Measurements from ENCODE around the gene IFT20. TPM values are rescaled to one million over a fixed set of nuclear protein-coding genes. Genes with fewer than 3 reads are reported as not detected.

Gene IFT20
- total RNA-seq, 1 experiment from 2014 or later: 25.4 TPM

DNA sequence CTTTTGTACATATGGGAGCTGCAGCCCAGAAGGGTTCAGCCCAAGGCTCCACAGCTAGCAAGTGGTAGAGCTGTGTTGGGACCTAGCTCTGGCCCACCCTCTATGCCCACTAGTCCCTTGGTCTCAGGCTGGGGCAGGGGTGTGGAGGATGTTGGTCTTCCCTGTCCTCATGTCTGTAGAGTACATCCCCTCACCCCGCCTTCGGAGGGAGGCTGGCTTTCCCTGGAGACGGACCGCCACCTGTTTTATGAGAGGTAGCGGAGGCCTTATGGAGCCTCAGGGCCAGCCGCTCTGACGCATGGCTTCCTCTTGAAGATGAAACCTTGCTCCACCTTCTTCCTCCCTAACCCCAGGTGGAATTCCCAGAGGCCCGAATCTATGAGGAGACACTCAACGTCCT is 8.7 kb upstream of the IFT20 start:
- DNase-seq (ENCODE audit: low read depth, low spot score) (no peak), ATAC-seq (no peak)
- Histone ChIP-seq H3K4me1 (ENCODE audit: control insufficient read depth, insufficient read depth, low read length) (peaks cover 26% of the 10 kb centered on the region), H3K36me3 (ENCODE audit: control insufficient read depth, insufficient read depth, low read length) (peaks cover 2% of the 10 kb centered on the region; the same call in 1 of the 2 replicates), H3K27me3 (ENCODE audit: control insufficient read depth, insufficient read depth, low read length) (no peaks in the 10 kb centered on the region), H3K27ac (ENCODE audit: low read length) (no peak overlapping the region), H3K4me3 (ENCODE audit: low read depth in 2 of 2, low read length in 2 of 2) (no peak overlapping the region), H3K9me3 (ENCODE audit: control insufficient read depth, insufficient read depth, low read depth, low read length) (no peaks in the 10 kb centered on the region)
- in situ Hi-C loops (cut with HindIII; ENCODE audit: low pct_unique_long_range_greater_than_20kb, low sequenced_read_pairs) (no loop called here), intact Hi-C loops (cut with micrococcal nuclease; ENCODE audit: unreplicated experiment) (no loop called here)
- CTCF ChIA-PET: no interaction called here
- POLR2A ChIA-PET: interaction anchor here (0.6 kb wide), 1 partner anchor 463 kb away, joined by 9 read pairs; no protein-coding TSS in a partner anchor
- no peak for TF ChIP-seq SIN3A (IDR thresholded peaks at IDR 0.05; ENCODE audit: borderline replicate concordance, insufficient read depth, low read depth, low read length)
- TF ChIP-seq CTCF (IDR thresholded peaks at IDR 0.05): no peak
- TF ChIP-seq POLR2AphosphoS5 (IDR thresholded peaks at IDR 0.05; ENCODE audit: low read depth, low read length): no peak
- TF ChIP-seq REST (IDR thresholded peaks at IDR 0.05; ENCODE audit: insufficient read depth in 1 of 2, low read depth in 2 of 2, low read length in 1 of 2): no peak
- no peak for TF ChIP-seq TCF7L2 (IDR thresholded peaks at IDR 0.05; ENCODE audit: low read depth, low read length)
- no TSS peak for BruUV-seq (replicated peaks)

- no TSS peak for BruUV-seq (replicated peaks)
- Histone ChIP-seq H3K27ac (ENCODE audit: low read length) (no peak overlapping the region), H3K27me3 (ENCODE audit: control insufficient read depth, insufficient read depth, low read length) (no peaks in the 10 kb centered on the region), H3K4me1 (ENCODE audit: control insufficient read depth, insufficient read depth, low read length) (peaks cover 26% of the 10 kb centered on the region), H3K36me3 (ENCODE audit: control insufficient read depth, insufficient read depth, low read length) (peaks cover 2% of the 10 kb centered on the region; the same call in 1 of the 2 replicates), H3K4me3 (ENCODE audit: low read depth in 2 of 2, low read length in 2 of 2) (no peak overlapping the region), H3K9me3 (ENCODE audit: control insufficient read depth, insufficient read depth, low read depth, low read length) (no peaks in the 10 kb centered on the region)
- ChIA-PET POLR2A (interaction anchor here (0.6 kb wide), 1 partner anchor 463 kb away, joined by 9 read pairs; no protein-coding TSS in a partner anchor), CTCF (no interaction called here)
- intact Hi-C loops (cut with micrococcal nuclease; ENCODE audit: unreplicated experiment) (no loop called here), in situ Hi-C loops (cut with HindIII; ENCODE audit: low pct_unique_long_range_greater_than_20kb, low sequenced_read_pairs) (no loop called here)
- ATAC-seq: no peak
- no peak for DNase-seq (ENCODE audit: low read depth, low spot score)
- TF ChIP-seq POLR2AphosphoS5 (IDR thresholded peaks at IDR 0.05; ENCODE audit: low read depth, low read length): no peak
- no peak for TF ChIP-seq TCF7L2 (IDR thresholded peaks at IDR 0.05; ENCODE audit: low read depth, low read length)
- no peak for TF ChIP-seq REST (IDR thresholded peaks at IDR 0.05; ENCODE audit: insufficient read depth in 1 of 2, low read depth in 2 of 2, low read length in 1 of 2)
- TF ChIP-seq SIN3A (IDR thresholded peaks at IDR 0.05; ENCODE audit: borderline replicate concordance, insufficient read depth, low read depth, low read length): no peak
- no peak for TF ChIP-seq CTCF (IDR thresholded peaks at IDR 0.05)
Observed at GRCh38 chr17:28343491-28343932, 8.2 kb upstream of the IFT20 start.
